ENCODE measurements around the gene IFITM1.

Gene IFITM1

DNA sequence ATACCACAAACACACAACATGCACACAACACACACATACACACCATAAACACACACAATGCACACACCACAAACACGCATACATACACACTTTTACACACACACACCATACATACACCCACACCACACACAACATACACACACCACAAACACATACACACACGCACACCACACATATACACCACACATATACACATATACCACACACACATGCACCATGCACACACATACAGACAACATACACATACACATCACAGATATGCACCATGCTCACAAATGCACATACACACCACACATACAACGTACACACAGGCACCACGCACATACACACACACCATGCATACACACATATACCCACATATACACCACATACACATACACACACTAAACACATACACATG is 43.7 kb downstream of the IFITM1 start:
- H3K4me3 ChIP-seq (ENCODE audit: low read depth in 1 of 2, low read length in 2 of 2), result no peak overlapping the region
- no peak overlapping the region for H3K27ac ChIP-seq (ENCODE audit: low read length)
- no peak for ATAC-seq (ENCODE audit: insufficient read depth, low read depth)

DNA sequence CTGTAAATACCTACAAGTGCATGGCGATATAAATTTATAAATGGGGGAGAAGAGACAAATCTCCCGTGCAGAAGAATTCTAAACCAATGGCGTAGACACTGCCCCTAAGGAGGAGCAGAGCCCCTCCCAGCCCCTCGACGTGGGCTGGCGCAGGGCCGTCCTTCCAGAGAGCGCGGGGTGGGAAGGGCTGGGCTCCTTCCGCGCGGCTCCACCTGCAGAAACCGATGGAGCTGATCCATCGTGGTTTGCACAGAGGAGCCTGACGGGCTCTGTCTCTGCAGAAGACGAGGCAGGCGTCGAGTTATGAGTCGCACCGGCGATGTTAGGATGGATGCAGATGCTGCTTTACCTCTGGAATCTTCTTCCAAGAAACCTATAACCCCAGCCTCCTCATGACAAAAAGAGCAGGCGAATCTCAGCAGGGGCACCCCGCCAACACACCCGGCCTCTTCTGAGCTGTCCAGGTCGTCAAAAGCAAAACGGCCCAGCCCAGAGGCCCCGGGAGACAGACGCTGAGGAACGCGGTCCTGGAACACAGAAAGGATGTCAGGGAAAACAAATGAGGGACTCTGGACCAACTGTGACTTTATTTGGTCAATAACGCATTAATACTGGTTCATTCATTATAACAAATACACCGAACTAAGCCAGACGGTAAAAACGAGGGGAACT is 44.4 kb downstream of the IFITM1 start:
- peaks cover 15% of the 10 kb centered on the region for H3K4me1 ChIP-seq (ENCODE audit: insufficient read depth, low read length)
- H3K9me3 ChIP-seq (ENCODE audit: insufficient read depth, low read length, severe bottlenecking), result no peaks in the 10 kb centered on the region
- no peak overlapping the region for H3K4me2 ChIP-seq (ENCODE audit: insufficient read depth, low read length)
- DNase-seq (no peak), ATAC-seq (ENCODE audit: insufficient read depth, low read depth) (no peak)
- TF ChIP-seq, protein P1, sequence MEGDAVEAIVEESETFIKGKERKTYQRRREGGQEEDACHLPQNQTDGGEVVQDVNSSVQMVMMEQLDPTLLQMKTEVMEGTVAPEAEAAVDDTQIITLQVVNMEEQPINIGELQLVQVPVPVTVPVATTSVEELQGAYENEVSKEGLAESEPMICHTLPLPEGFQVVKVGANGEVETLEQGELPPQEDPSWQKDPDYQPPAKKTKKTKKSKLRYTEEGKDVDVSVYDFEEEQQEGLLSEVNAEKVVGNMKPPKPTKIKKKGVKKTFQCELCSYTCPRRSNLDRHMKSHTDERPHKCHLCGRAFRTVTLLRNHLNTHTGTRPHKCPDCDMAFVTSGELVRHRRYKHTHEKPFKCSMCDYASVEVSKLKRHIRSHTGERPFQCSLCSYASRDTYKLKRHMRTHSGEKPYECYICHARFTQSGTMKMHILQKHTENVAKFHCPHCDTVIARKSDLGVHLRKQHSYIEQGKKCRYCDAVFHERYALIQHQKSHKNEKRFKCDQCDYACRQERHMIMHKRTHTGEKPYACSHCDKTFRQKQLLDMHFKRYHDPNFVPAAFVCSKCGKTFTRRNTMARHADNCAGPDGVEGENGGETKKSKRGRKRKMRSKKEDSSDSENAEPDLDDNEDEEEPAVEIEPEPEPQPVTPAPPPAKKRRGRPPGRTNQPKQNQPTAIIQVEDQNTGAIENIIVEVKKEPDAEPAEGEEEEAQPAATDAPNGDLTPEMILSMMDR (IDR thresholded peaks at IDR 0.05; ENCODE audit: borderline replicate concordance, extremely low read depth, low read length, poor library complexity, severe bottlenecking), result no peak
- no peak for TF ChIP-seq EZH2 (IDR thresholded peaks at IDR 0.05; ENCODE audit: borderline replicate concordance, low read depth, low read length, severe bottlenecking)
- no peaks in the 10 kb centered on the region for H3K36me3 ChIP-seq (ENCODE audit: insufficient read depth, low read length)
- H3K79me2 ChIP-seq (ENCODE audit: insufficient read depth, low read length), result no peaks in the 10 kb centered on the region
- H4K20me1 ChIP-seq (ENCODE audit: insufficient read depth, low read length), result no peaks in the 10 kb centered on the region
- no peak overlapping the region for H3K27ac ChIP-seq (ENCODE audit: low read length)
- H2AFZ ChIP-seq (ENCODE audit: low read depth, low read length), result no peak overlapping the region
- no peak overlapping the region for H3K9ac ChIP-seq (ENCODE audit: low read depth, low read length)
- H3K27me3 ChIP-seq (ENCODE audit: insufficient read depth, low read length, poor library complexity), result no peaks in the 10 kb centered on the region
- no peak overlapping the region for H3K4me3 ChIP-seq (ENCODE audit: low read depth in 1 of 2, low read length in 2 of 2)

More for the DNA sequence above, 43.7 kb downstream of the IFITM1 start:
- Histone ChIP-seq H3K36me3 (ENCODE audit: insufficient read depth, low read length) (no peaks in the 10 kb centered on the region), H4K20me1 (ENCODE audit: insufficient read depth, low read length) (no peaks in the 10 kb centered on the region), H3K79me2 (ENCODE audit: insufficient read depth, low read length) (no peaks in the 10 kb centered on the region), H3K9me3 (ENCODE audit: insufficient read depth, low read length, severe bottlenecking) (no peaks in the 10 kb centered on the region), H2AFZ (ENCODE audit: low read depth, low read length) (no peak overlapping the region), H3K27me3 (ENCODE audit: insufficient read depth, low read length, poor library complexity) (no peaks in the 10 kb centered on the region), H3K9ac (ENCODE audit: low read depth, low read length) (no peak overlapping the region), H3K4me2 (ENCODE audit: insufficient read depth, low read length) (no peak overlapping the region), H3K4me1 (ENCODE audit: insufficient read depth, low read length) (peaks cover 15% of the 10 kb centered on the region)
- TF ChIP-seq EZH2 (IDR thresholded peaks at IDR 0.05; ENCODE audit: borderline replicate concordance, low read depth, low read length, severe bottlenecking), result no peak
- TF ChIP-seq, protein P1 (IDR thresholded peaks at IDR 0.05; ENCODE audit: borderline replicate concordance, extremely low read depth, low read length, poor library complexity, severe bottlenecking), result no peak
- DNase-seq, result no peak

DNA sequence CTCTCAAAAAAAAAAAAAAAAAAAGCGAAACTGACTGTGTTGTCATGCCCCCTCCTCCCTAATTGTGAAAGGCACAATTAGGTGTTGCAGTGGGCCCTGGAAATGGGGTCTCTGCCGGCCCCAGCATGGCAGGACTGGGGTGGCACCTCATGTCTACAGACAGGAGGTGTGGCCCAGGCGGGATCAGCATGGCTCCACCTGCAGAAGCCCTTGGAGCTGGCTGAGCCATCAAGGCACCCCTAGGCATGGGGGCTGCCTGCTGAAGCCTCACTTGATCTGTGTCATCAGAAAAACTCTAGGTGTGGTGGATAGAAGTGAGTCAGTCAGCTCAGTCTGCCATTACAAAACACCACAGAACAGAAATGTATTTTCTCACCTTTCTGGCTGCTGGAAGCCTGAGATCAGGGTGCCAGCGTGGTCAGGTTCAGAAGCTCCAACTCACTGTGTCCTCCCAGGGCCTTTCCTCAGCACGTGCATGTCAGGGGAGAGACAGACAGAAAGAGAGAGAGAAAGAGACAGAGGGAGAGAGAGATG is 45.4 kb downstream of the IFITM1 start:
- no peaks in the 10 kb centered on the region for H3K27me3 ChIP-seq (ENCODE audit: insufficient read depth, low read length, poor library complexity)
- no peak overlapping the region for H3K9ac ChIP-seq (ENCODE audit: low read depth, low read length)
- H3K9me3 ChIP-seq (ENCODE audit: insufficient read depth, low read length, severe bottlenecking), result no peaks in the 10 kb centered on the region
- ATAC-seq (ENCODE audit: insufficient read depth, low read depth), result no peak
- H3K4me2 ChIP-seq (ENCODE audit: insufficient read depth, low read length), result no peak overlapping the region
- DNase-seq, result no peak
- peaks cover 15% of the 10 kb centered on the region for H3K4me1 ChIP-seq (ENCODE audit: insufficient read depth, low read length)
- H3K79me2 ChIP-seq (ENCODE audit: insufficient read depth, low read length), result no peaks in the 10 kb centered on the region
- TF ChIP-seq EZH2 (IDR thresholded peaks at IDR 0.05; ENCODE audit: borderline replicate concordance, low read depth, low read length, severe bottlenecking), result no peak
- H2AFZ ChIP-seq (ENCODE audit: low read depth, low read length), result no peak overlapping the region
- no peaks in the 10 kb centered on the region for H3K36me3 ChIP-seq (ENCODE audit: insufficient read depth, low read length)
- no peak overlapping the region for H3K27ac ChIP-seq (ENCODE audit: low read length)
- no peaks in the 10 kb centered on the region for H4K20me1 ChIP-seq (ENCODE audit: insufficient read depth, low read length)
- H3K4me3 ChIP-seq (ENCODE audit: low read depth in 1 of 2, low read length in 2 of 2), result no peak overlapping the region

Measured in DND-41 (cell line).